Thyroid gland (tissue), 4 donors: Measurements from ENCODE around the gene SP9.

Experiments
- CTCF ChIP-seq, 6 experiments: fragments of 200-600 bp in 3 of 6; fragments of 450-650 bp in 3 of 6; sonication (generic) in 3 of 6; IDR thresholded peaks; one replicate each; pipeline ENCODE4 v1.5.1; 2016 to 2019; ENCODE audit warnings: antibody characterized with exemption in 6 of 6, mild to moderate bottlenecking in 2 of 6, inconsistent platforms in 1 of 6, moderate library complexity in 1 of 6
- POLR2A ChIP-seq, 2 donors: fragments of 450-650 bp; IDR thresholded peaks; one replicate each; pipeline ENCODE4 v1.6.1; 2017; ENCODE audit warnings: antibody characterized with exemption in 2 of 2, mild to moderate bottlenecking in 2 of 2, moderate library complexity in 1 of 2

GRCh38 chr2:174364628-174365027, 29.9 kb downstream of the SP9 start:
- TF ChIP-seq CTCF (IDR thresholded peaks at IDR 0.05) (no peak), POLR2A (IDR thresholded peaks at IDR 0.05) (no peak)
